Activated CD4-positive, alpha-beta T cell treated with anti-CD3 and anti-CD28 coated beads for 24 hours (primary cell): Measurements from ENCODE around the gene INPP5D.
"Not testable (repeated sequence)": the region's sequence is repeated elsewhere in the genome, so short reads cannot be mapped to it uniquely, and the experiment has no call there.

Experiments used
- DNase-seq, 2 donors: peaks; one replicate each; pipeline ENCODE4 v3.0.0-alpha.2; 2020; ENCODE audit warnings: low read depth in 2 of 2

The INPP5D gene

DNA sequence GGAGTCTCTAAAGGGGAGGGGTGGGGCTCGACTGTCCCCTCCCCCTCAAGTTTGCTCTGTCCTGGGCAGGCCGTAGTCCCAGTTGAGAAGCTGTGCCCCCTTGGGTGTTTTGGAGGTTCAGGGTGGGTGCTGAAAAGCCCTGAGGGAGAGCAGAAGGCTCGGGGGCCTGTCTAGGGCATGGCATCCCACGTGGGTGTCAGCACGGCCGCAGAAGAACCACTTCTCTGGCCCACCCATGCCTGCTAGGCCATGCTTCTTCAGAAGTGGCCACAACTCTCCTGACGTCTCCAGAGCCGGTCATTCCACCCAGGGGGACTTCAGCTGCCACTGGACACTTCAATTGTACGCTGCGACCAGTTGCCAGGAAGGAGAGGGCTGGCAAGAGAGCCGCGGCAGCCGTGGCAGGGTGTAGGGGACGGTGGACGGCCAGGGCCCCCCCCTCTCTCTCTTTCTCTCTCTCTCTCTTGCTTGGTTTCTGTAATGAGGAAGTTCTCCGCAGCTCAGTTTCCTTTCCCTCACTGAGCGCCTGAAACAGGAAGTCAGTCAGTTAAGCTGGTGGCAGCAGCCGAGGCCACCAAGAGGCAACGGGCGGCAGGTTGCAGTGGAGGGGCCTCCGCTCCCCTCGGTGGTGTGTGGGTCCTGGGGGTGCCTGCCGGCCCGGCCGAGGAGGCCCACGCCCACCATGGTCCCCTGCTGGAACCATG is at the start of gene INPP5D:
INPP5D (plus strand) TSS at position 546 of the 704 bp plus-strand sequence; CDS start at position 683, 137 bp downstream.
- DNase-seq = peak in 1 of 2 donors; percentile 41

DNA sequence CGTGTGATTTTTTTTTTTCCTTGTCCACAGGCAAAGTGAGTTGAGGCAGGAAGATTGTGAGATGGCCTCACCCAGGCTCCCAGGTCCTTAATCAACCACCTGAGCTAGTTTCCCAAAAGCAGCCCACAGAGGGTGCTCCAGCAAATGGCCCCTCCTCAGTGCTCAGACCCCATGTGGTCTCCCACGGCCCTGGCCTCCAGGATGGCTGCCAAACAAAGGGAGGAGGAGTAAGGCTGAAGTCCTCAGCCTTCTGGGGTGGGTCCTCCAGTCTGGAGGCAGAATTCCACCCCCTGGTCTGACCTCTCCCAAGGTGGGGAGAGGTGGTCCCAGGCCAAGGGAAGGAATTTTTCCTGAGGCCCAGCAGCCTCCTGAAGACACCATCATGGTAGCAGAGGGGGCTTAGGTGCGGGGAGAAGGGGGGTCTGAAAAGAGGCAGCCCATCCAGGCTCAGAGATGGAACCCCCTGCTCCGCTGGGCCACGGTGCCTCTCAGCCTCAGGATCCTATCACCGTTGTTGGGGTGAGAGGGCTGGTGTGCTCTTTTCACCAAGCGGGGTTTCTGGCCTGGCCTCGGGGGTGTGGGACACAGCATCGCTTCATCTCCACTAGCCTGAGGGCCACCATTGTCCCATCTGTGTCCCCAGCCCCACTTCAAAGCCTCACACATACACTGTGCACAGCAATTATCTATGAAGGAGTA is 49.4 kb upstream of the INPP5D start:
- no peak for DNase-seq

DNA sequence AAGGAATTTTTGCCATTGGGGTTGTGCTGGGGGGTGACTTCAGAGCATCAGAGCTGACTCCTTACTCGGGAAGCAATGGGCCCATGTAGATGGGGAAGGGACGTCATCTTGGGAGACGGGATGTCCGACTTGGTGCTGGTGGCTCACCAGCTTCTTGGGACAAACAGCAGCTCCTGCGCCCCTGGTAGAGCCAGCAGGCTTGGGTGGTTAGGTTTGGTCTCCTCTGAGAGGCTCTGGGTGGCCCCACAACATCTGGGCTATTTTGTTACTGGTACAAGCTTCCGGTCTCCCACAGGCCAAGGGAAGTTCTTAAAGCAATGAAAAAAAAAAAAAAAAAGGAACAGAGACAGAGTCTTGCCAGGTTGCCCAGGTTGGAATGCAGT is 48.9 kb upstream of the INPP5D start:
- DNase-seq = no peak

DNA sequence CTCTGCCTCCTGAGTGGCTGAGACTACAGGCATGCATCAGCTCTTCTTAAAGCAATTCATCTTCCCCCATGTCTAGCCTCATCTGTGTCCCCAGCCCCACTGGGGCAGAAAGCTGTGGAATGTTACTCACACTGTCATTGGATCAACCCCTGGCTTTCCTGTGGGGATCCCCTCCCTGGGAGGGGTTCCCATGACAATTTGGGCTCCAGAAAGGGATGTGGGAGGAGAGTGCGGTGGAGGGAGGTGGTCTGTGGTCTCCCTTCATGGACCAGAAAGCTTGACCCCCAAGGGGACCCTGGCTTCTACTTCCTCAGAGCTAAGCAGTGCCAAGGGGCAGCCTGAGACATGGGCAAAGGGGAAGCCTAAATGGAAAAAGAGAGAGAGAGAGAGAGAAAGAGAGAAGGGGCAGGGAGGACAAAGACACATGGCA is 48.4 kb upstream of the INPP5D start:
- DNase-seq = no peak

DNA sequence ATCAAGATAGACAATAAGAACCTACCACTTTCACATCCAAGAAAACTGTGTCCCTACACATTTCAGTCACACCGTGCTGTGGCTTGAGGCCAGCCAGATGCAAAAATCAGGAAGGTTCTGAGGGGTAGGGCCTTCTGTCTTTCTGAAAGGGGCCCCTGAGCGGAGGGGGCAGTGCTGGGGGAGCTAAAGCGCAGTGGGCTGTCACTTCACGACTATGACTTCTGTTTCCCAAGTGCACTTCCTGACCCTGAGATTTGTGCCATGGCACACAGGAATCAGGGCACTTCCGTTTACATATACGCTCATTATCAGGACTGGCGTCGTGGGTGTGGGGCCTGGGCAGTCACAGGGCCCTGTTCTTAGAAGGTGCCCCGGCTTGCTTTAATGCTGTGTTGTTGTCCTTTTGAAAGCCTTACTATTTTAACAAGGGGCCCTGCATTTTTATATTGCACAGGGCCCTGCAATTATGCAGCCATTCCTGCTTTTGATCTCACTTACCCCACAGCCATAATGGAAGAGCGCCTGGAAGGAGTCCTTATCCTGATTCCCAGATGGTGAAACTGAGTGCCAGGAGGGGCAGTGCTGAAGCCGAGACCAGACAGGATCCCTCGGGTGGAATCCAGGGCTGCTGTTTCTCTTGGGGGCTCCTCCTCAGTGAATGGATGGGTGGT is 47.7 kb upstream of the INPP5D start:
- no peak for DNase-seq

DNA sequence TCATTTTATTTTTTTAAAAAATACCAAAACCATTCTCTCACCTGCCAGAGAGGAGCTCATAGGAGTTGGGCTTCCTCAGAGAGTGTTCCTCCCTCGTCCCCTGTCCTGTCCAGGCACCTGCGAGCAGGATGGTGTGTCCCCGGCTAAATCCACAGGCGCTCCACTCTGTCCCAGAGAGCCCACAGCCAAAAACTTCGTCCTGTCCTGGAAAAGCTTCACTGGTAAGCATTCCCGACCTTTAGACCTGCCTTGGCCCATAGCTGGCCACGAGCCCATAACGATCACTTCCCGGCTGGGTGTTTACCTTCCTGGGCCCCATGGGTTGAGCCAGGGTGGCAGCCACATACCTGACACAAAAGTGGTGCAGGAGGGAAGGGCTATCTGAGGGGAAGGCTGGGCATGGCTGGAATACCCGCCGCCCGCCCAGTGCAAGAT is 47.1 kb upstream of the INPP5D start, which contains the start of gene NGEF:
NGEF (minus strand) TSS at position 230 of the 435 bp plus-strand sequence. CDS start 38,366 bp downstream, outside the sequence.
- DNase-seq = no peak

DNA sequence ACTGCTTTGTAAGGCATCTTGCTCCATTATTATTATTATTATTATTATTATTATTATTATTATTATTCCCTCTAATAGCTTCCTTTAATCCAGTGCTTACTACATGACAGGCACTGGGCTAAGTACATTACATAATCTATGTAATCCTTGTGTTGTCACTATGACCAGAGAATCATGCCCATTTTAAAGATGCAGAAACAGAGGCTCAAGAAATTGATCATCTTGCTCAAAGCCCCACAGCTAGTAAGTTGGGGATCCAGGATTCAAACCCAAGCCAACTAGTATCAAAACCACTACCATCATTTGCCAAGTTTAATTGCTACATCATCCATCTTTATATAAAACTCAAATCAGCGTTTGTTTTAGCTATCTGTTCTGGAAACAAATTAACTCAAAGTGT is 46.5 kb upstream of the INPP5D start:
- no peak for DNase-seq

DNA sequence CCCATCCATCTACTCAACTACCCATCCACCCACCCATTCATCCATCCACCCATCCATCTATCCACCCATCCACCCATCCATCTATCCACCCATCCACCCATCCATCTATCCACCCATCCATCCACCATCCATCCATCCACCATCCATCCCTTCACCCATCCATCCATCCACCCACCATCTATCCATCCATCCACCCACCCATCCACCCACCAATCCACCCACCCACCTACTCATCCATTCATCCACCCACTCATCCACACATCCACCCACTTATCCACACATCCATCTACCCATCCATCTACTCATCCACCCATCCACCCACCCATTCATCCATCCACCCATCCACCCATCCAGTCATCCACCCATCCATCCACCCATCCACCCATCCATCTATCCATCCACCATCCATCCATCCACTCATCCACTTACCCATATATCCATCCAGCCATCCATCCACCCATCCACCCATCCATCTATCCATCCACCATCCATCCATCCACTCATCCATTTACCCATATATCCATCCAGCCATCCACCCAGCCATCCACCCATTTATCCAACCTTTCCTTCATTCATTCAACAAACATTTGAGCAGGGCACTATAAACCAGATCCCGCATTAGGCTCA is 45.0 kb upstream of the INPP5D start:
- DNase-seq = no peak

DNA sequence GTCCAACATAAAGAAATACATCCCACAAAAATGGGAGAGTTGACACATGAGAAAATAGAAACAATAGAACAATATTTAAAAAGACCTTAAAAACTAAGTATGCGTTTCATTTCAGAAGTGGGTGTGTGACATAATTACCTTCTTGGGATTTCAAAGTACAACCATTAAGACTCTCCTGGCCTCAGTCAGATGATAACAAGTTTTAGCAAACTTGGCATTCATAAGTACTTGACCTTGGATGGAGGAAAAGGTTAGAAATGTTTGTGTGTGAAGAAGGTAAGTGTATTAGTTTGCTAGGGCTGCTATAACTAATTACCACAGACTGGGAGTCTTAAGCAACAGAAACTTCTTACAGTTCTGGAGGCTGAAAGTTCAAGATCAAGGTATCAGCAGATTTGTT is 42.2 kb upstream of the INPP5D start:
- no peak for DNase-seq

DNA sequence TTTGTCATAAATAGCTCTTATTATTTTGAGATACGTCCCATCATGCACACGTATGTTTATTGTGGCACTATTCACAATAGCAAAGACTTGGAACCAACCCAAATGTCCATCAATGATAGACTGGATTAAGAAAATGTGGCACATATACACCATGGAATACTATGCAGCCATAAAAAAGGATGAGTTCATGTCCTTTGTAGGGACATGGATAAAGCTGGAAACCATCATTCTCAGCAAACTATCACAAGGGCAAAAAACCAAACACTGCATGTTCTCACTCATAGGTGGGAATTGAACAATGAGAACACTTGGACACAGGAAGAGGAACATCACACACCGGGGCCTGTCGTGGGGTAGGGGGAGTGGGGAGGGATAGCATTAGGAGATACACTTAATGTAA is 40.5 kb upstream of the INPP5D start:
- not testable (repeated sequence) for DNase-seq

DNA sequence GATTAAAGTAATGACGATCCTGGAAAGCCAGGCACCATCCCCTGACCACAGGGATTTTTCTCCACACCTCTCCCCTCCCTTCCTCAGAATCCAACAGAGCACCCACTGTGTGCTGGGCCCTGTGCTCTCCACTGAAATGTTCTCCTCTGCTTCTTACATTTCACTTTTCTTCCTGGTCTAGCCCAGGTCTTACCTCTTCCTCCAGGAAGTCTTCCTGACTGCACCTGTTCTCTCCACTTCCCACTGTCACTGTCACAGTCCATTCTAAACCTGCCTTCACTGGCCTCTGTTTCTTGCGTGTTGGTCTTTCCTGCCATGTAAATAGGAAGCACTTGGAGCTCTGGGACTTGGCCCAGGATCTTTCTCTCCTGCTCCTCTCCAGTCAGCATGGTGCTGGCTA is 39.7 kb upstream of the INPP5D start:
- no peak for DNase-seq

DNA sequence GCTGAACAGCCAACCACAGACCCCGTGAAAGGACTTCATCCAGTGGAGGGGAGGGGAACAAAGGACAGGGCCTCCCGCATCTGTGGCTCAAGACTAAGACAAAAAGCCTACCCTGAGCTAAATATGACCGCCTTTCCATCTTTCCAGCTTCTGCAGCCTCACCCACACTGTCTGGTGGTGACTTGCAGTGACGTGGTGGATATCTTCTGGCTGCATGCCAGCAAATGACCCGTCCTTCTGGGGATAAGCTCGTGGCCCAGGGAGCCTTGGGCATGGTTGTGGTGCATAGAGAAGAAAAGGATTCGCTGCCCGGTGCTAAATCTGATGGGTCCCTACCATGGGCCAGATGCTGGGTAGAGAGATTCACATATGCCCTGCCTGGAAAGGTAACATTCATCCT is 38.4 kb upstream of the INPP5D start:
- DNase-seq = no peak

DNA sequence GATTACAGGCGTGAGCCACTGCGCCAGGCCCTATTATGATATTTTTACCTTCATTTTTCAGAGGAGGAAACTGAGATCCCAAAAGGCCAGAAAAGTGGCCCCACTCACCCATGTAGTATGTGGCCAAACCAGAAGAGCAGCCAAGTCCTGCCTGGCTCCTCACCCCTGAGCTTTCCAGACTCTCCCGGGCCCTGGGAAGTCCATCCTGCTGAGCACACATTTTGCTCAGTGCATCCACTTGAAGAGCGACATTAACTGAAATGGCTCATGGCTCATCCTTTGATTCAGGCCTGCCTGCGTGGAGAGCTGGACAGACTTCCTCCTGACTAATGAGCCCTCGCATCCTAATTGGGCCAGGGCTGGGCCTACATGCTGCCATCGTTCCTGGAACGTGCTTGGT is 37.6 kb upstream of the INPP5D start:
- no peak for DNase-seq

DNA sequence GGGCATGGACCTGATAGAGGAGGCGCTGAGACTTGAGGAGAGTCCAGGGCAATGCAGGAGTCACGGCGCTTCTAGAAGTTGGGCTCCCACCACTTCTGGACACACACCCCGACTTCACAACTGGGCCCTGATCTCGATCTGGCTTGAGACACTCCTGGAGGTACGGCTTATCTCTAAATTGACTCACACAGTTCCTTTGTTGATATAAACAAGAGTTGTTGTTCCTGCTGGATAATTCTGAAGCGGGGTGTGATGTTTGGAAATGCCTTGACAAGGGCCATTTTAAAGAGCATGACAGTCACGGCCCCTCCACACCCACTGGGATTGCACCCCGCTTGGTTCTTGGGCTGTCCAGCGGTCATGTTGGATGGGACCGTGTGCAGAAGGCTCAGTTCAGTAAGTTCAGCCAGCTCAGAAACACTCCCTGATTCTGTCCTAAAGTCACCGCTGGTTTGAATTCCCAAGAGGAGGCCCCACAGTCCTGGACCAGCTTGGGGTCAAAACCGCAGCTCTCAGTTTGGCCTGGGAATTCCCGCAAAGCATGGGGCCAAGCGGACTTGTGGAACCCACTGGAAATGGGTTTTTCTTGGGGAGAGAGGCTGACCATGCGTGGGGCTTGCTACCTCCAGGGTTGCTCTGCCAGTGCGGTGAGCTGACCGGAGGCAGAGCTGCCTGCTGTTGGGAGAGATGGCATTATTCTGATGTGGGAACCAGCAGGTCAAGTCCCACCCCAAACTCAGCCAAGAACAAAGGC is 37.0 kb upstream of the INPP5D start:
- no peak for DNase-seq

DNA sequence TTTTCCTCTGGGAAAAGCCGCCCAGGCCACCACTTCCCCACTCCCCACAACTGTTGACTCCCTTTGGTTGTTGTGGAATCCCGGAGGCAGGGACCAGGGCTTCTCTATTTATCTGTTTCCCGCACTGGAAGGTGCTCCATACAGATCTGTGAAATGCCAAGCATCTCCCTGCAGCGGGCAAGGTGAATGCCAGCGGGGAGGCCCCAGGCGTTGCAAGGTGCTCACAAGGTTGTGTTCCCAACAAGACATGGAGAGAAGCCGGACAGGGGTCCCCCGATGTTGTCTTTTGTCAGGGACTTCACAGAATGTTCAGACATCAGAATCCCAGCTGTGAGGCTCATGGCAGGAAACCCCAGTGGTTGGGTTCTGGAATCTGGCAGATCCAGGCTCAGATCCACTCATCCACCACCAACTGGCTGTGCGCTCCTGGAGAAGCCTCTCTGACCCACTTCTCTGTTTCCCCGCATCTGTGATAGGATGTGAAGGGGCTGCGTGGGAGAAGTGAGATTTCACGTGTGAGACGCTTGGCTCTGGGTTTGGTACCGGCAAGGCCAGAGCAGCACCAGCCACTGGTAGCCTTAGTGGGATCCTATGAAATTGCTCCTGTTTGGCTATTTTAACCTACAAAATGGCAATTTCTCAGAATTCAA is 36.3 kb upstream of the INPP5D start:
- no peak for DNase-seq

DNA sequence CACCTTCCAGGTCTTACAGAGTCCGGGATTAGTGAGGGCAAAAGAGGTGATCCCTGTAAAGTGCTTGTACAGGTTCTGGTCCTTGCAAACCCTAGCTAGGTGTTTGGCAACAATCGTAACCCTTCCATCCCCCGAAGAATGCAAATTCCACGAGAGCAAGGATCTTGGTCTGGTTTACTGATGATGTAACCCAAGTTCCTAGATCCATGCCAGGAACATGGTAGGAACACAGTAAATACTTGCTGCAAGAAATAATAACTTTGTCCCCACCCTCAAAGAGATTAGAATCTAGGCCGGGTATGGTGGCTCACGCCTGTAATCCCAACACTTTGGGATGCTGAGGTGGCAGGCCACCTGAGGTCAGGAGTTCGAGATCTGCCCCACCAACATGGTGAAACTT is 34.4 kb upstream of the INPP5D start:
- no peak for DNase-seq

DNA sequence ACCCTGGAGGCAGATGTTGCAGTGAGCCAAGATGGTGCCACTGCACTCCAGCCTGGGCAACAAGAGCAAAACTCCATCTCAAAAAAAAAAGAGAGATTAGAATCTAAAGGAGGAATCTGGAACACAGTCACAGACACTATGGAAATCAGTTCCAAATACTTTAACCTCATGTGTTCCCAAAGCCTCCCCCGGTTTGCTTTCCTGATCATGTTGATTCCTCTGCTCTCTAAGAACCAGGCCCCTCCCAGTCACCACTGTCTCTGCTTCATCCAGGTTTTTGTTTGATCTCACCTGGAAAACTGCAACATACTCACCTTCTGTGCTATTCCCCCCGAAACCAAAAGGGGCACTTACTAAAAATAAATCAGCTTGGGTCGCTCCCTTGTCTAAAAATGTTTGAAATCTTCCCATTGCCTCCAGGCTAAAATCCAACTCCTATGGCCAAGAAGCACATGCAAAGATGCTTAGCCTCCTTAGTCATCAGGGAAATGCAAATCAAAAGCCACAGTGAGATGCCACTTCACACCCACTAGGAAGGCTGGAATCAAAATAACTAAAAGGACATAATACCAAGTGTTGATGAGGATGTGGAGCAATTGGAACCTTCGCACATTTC is 33.8 kb upstream of the INPP5D start:
- no peak for DNase-seq

DNA sequence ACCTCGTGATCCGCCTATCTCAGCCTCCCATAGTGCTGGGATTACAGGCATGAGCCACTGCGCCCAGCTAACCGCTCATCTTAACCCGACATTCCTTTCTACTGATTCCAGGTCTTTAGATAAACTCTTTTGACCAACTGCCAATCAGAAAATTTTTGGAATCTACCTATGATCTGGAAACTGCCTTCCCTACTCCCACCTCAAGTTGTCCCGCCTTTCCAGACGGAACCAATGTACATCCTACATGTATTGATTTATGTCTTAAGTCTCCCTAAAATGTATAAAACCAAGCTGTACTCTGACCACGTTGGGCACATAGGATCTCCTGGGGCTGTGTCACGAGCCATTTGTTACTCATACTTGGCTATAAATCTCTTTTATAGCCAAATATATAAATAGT is 30.8 kb upstream of the INPP5D start:
- no peak for DNase-seq

DNA sequence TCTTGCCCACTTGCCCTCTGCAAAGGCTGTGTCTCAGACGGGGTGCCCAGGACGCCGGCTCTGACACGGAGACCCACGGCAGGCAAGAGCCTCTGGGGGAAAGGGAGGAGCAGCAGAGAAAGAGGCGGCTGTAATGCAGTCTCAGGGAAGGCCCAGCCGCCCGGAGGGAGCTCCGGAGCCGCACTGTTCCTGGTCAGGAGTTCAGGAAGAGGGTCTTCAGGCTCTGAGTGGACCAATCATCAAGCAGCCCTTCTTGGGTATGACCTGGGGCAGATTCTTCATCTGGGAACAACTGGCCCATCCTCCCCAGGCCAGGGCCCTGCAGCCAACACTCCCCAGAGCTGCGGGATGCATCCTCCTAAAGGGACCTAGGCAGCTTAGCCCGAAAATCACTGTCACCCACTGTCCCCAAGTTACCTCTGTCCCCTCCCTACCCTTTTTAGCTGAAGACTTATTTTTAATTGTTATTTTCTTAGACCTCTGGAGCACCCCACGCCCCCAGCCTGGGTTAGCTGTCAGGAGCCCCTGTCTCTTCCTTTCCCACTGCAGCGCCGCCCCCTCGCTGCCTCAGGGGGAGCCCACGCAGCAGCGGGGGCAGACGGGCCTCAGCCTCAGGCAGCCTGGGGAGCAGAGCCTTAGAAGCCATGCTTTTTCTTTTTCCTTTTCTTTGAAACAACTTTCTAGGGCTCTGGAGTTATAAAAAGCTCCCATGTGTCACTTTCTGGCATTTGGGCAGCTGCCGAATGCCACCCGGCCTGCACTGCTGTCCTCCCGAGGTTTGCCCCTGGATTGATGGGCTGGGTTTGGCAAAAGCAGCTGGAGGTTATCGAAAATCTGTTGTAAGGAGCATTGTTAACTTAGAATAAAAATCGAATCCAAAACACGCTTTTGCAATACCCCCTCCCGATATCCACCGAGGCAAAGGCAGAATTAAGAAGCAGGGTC is 28.3 kb upstream of the INPP5D start:
- DNase-seq = no peak
